Activated B cell treated with CpG ODN at 0.5 μM for 24 hours (primary cell): Measurements from ENCODE around the gene LRRC45. TPM values are rescaled to one million over a fixed set of nuclear protein-coding genes. Genes with fewer than 3 reads are reported as not detected.

Source experiments
- ATAC-seq: fragments of 200-7000 bp; cut with Tn5 transposase; one replicate; pipeline ENCODE4 v1.10.0; 2021; ENCODE audit warnings: low read depth, mild to moderate bottlenecking, moderate library complexity
- CTCF ChIA-PET: fragments of 350-600 bp; sonication (Branson Sonifier 250); formaldehyde crosslinking; loops from one replicate; lab custom pipeline; 2021; ENCODE audit warnings: antibody characterized with exemption; lab: Charles Lee
- POLR2A ChIA-PET: fragments of 350-600 bp; sonication (Branson Sonifier 250); formaldehyde crosslinking; loops from one replicate; lab custom pipeline; 2021; ENCODE audit warnings: antibody characterized with exemption; lab: Charles Lee
- DNase-seq: peaks from one replicate; pipeline ENCODE4 v3.0.0; 2022
- H3K27ac Mint-ChIP-seq: one replicate; pipeline ENCODE4 v1.8.0; 2020; ENCODE audit warnings: mixed read lengths
- H3K27me3 Mint-ChIP-seq: one replicate; pipeline ENCODE4 v1.8.0; 2021; ENCODE audit warnings: mixed read lengths
- H3K36me3 Mint-ChIP-seq: one replicate; pipeline ENCODE4 v1.8.0; 2021; ENCODE audit warnings: low read depth, mixed read lengths
- H3K4me1 Mint-ChIP-seq: one replicate; pipeline ENCODE4 v1.8.0; 2021; ENCODE audit warnings: mixed read lengths
- H3K4me3 Mint-ChIP-seq: one replicate; pipeline ENCODE4 v1.8.0; 2020; ENCODE audit warnings: mild to moderate bottlenecking, mixed read lengths
- H3K9me3 Mint-ChIP-seq: one replicate; pipeline ENCODE4 v1.8.0; 2020; ENCODE audit warnings: mixed read lengths
- intact Hi-C: fragments of 100-400 bp; cut with micrococcal nuclease; formaldehyde crosslinking; loops from one replicate; pipeline ENCODE4 v1.15.1; 2024
- total RNA-seq: library from RNA; stranded (reverse); gene quantifications from 2 replicates; pipeline ENCODE4 v1.2.3, GENCODE V29; 2022
- TF ChIP-seq, protein P1 (sequence below): fragments of 200-600 bp; IDR thresholded peaks from one replicate; pipeline ENCODE4 v1.8.0; 2022; ENCODE audit warnings: antibody characterized with exemption, mild to moderate bottlenecking

LRRC45 gene
- total RNA-seq, 1 donor from 2014 or later: 10.6 TPM

DNA sequence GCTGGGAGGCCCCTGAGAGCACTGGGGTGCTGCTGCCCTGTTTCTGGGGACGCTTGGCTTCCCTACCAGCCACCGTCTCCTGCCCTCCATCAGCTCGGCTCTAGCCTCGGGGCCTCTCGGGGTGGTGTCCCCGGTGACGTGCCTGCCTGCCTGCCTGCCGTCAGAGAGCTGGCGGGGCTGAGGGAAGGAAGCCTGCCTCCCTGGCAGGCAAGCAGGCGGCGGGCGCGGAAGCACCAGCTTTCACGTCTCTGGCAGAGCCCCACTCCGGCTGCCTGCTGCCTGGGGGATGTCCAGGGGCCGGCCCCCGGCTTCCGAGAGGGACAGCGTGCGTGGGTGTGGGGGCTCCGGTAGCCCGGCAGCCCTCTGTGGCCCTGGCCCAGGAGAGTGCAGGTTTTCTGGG is 9.8 kb upstream of the LRRC45 start:
- ATAC-seq (no peak), DNase-seq (no peak)
- ChIA-PET POLR2A (no interaction called here), CTCF (no interaction called here)
- intact Hi-C loops: no loop called here
- TF ChIP-seq, protein P1, sequence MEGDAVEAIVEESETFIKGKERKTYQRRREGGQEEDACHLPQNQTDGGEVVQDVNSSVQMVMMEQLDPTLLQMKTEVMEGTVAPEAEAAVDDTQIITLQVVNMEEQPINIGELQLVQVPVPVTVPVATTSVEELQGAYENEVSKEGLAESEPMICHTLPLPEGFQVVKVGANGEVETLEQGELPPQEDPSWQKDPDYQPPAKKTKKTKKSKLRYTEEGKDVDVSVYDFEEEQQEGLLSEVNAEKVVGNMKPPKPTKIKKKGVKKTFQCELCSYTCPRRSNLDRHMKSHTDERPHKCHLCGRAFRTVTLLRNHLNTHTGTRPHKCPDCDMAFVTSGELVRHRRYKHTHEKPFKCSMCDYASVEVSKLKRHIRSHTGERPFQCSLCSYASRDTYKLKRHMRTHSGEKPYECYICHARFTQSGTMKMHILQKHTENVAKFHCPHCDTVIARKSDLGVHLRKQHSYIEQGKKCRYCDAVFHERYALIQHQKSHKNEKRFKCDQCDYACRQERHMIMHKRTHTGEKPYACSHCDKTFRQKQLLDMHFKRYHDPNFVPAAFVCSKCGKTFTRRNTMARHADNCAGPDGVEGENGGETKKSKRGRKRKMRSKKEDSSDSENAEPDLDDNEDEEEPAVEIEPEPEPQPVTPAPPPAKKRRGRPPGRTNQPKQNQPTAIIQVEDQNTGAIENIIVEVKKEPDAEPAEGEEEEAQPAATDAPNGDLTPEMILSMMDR: no peak
- H3K36me3 Mint-ChIP-seq: no peaks in the 10 kb centered on the region
- no peak overlapping the region for H3K4me3 Mint-ChIP-seq
- no peaks in the 10 kb centered on the region for H3K27me3 Mint-ChIP-seq
- no peaks in the 10 kb centered on the region for H3K4me1 Mint-ChIP-seq
- H3K9me3 Mint-ChIP-seq: no peaks in the 10 kb centered on the region
- no peak overlapping the region for H3K27ac Mint-ChIP-seq

DNA sequence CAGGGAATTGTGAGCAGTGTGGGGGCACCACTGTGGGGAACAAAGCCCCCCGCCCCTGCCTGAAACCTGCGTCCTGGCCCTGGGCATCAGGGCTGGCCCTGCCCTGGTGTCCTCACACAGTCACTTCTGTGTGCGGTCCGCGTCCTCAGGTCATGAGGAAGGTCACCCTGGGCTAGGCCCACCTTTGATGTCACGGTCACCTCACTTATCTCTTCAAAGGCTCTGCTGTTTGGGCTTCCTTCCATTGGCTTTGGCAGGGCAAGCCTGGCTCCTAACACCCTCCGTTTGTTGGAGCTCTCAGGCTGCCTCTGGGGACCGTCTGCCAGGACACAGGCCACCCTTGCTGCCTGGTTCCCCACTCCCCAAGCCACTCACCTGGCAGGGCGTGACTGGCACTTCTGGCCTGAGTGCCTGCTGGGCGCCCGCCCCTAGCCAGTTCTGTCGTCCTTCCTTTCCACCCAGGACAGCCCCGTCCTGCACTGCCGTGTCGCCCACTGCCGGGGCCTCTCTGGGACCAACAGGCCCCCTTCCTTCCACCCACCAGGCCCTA is 9.3 kb upstream of the LRRC45 start:
- DNase-seq (no peak), ATAC-seq (no peak)
- no peak overlapping the region for H3K4me3 Mint-ChIP-seq
- peaks cover 4% of the 10 kb centered on the region for H3K36me3 Mint-ChIP-seq
- no peaks in the 10 kb centered on the region for H3K27me3 Mint-ChIP-seq
- H3K9me3 Mint-ChIP-seq: no peaks in the 10 kb centered on the region
- intact Hi-C loops: no loop called here
- ChIA-PET CTCF (no interaction called here), POLR2A (no interaction called here)
- no peak overlapping the region for H3K27ac Mint-ChIP-seq
- no peaks in the 10 kb centered on the region for H3K4me1 Mint-ChIP-seq
- TF ChIP-seq, protein P1: no peak

DNA sequence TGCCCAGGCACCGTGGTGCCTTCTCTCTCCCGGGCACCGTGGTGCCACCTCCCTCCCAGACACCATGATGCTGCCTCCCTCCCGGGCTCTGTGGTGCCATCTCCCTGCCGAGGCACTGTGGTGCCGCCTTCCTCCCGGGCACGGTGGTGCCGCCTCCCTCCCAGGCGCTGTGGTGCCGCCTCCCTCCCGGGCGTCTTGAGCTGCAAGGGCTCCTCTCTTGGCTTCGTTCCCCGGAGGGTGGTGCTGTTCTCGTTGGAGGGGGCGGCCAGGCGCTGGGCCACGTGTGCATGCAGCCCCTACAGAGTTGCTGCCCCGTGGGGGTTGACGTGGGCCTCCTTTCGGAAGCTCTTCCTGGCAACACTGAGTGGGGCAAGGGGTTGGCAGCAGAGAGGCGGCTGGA is 8.7 kb upstream of the LRRC45 start:
- no peak overlapping the region for H3K4me3 Mint-ChIP-seq
- DNase-seq (no peak), ATAC-seq (no peak)
- POLR2A ChIA-PET: no interaction called here
- no peaks in the 10 kb centered on the region for H3K9me3 Mint-ChIP-seq
- peaks cover 4% of the 10 kb centered on the region for H3K36me3 Mint-ChIP-seq
- no peaks in the 10 kb centered on the region for H3K27me3 Mint-ChIP-seq
- CTCF ChIA-PET: no interaction called here
- no peaks in the 10 kb centered on the region for H3K4me1 Mint-ChIP-seq
- no peak overlapping the region for H3K27ac Mint-ChIP-seq
- TF ChIP-seq, protein P1: no peak
- intact Hi-C loops: no loop called here

DNA sequence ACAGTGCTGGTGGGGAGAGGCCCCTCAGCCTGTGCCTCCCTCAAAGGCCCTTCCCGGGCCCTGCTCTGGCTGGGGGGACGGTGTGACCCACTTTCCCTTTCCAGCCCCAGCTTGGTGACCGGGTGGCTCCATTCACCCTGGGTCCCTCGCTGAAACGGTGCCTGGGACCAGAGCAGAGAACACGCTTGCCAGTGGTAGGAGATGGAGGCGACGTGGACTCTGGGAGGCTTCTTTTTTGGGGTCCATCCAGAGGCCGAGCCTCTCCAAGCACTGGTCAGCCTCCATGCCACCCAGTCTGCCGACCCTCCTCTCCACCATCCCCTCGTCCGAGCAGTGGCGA is 8.2 kb upstream of the LRRC45 start:
- intact Hi-C loops: no loop called here
- H3K4me3 Mint-ChIP-seq: no peak overlapping the region
- POLR2A ChIA-PET: no interaction called here

DNA sequence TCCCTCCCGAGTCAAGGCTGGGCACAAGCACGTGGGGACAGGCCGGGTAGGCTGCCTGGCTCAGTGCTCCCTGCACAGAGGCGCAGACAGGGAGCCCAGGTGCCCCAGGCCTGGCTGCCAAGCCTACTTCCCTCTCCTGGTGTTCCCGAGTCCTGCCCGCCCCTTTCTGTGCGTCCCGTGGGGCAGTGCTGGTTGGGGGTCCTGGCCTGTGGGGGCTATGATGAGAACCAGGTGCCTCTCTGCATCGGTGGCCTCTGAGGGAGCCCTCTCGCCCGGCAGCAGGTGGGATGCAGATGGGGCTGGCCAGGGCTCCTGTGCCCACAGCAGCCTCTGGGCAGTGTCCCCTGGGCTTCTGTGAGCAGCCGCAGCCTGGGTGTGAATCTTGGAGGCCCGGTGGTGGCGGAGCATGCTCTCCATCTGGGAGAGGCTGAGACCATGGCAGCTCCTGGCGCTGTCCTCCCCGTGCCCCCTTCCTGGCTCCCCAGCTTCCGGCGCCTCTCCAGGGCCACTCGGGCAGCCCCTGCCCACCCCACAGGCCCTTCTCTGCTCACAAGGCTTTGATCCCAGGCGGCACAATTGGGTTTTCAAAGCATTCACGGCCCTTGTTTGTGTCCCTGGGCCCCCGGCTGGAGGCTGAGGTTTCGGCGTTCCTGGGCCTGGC is 7.7 kb upstream of the LRRC45 start:
- ATAC-seq: no peak
- H3K36me3 Mint-ChIP-seq: peaks cover 4% of the 10 kb centered on the region
- intact Hi-C loops: no loop called here
- no peaks in the 10 kb centered on the region for H3K9me3 Mint-ChIP-seq
- ChIA-PET POLR2A (no interaction called here), CTCF (no interaction called here)
- no peak overlapping the region for H3K27ac Mint-ChIP-seq
- no peaks in the 10 kb centered on the region for H3K4me1 Mint-ChIP-seq
- H3K27me3 Mint-ChIP-seq: no peaks in the 10 kb centered on the region
- TF ChIP-seq, protein P1: no peak
- no peak for DNase-seq
- H3K4me3 Mint-ChIP-seq: no peak overlapping the region

More for the DNA sequence above, 8.2 kb upstream of the LRRC45 start:
- ATAC-seq (no peak), DNase-seq (no peak)
- H3K9me3 Mint-ChIP-seq: no peaks in the 10 kb centered on the region
- H3K27ac Mint-ChIP-seq: no peak overlapping the region
- CTCF ChIA-PET: no interaction called here
- TF ChIP-seq, protein P1: no peak
- peaks cover 4% of the 10 kb centered on the region for H3K36me3 Mint-ChIP-seq
- no peaks in the 10 kb centered on the region for H3K4me1 Mint-ChIP-seq
- no peaks in the 10 kb centered on the region for H3K27me3 Mint-ChIP-seq
